BJ (cell line): ENCODE measurements around the gene TINAGL1. TPM values are rescaled to one million over a fixed set of nuclear protein-coding genes. Genes with fewer than 3 reads are reported as not detected.

Experiments
- CTCF ChIA-PET: fragments of 350-600 bp; formaldehyde crosslinking; extraction: SDS; loops from one replicate; lab custom pipeline; 2021; ENCODE audit warnings: antibody characterized with exemption, inconsistent platforms; lab: Yijun Ruan, JAX
- POLR2A ChIA-PET: fragments of 300-600 bp; sonication (Branson Sonifier 250); formaldehyde crosslinking; extraction: SDS; loops from one replicate; lab custom pipeline; 2021; ENCODE audit warnings: antibody characterized with exemption; lab: Charles Lee
- DNase-seq: peaks from one replicate; pipeline ENCODE4 v3.0.0-alpha.2; 2011; ENCODE audit warnings: low read depth
- H3K27me3 ChIP-seq: 2 replicates; pipeline ENCODE4 v1.6.0; 2011; ENCODE audit warnings: low read length; ENCODE audit not compliant: control insufficient read depth, insufficient read depth
- H3K36me3 ChIP-seq: 2 replicates; pipeline ENCODE4 v1.5.1; 2011; ENCODE audit warnings: low read length; ENCODE audit not compliant: control insufficient read depth, insufficient read depth
- H3K4me3 ChIP-seq: 2 replicates; pipeline ENCODE4 v1.5.1; 2011; ENCODE audit warnings: low read depth, mild to moderate bottlenecking, control low read depth, low read length
- polyA plus RNA-seq: library from polyadenylated mRNA; depleted of rRNA; stranded (reverse); fragments of >200 nt; gene quantifications from 2 replicates; pipeline ENCODE4 v1.2.3, GENCODE V29; 2011
- TF ChIP-seq, protein P1 (sequence below): IDR thresholded peaks from 2 replicates; pipeline ENCODE4 v1.5.1; 2011; ENCODE audit warnings: low read depth, mild to moderate bottlenecking, control low read depth, inconsistent platforms, low read length, moderate library complexity; ENCODE audit not compliant: insufficient read depth

TINAGL1 gene
- polyA plus RNA-seq, 1 experiment = 39.0 TPM

DNA sequence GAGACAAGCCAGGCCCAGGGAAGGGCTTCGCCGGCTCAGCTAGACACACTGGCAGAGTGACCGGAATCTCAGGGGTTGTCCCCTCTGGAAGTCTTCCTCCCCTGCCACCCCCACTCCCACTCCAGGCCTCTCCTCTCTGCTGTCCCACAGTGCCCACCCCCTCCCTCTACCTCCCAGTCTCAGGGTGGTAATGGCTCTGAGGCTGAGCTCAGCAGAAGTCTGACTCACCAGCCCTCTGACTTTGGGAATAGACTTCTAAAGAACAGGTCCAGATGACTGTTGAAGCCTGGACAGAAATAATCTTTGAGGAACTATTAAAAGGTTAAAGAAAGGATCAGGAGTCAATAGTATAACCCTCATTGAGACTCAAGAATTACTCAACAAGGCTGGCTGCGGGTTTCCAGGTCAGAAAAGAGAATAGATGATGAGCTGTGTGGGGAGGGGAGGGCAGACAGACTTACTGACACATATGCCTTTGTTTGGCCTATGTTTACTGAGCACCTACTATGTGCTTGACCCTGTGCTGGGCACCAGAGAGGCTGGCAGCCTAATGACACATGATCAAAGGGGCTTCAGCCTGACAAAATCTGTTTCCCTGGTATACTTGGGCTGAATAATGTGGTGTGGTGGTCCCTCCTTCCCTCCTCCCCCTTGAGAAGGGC, 49.4 kb downstream of the TINAGL1 start:
- TF ChIP-seq, protein P1, sequence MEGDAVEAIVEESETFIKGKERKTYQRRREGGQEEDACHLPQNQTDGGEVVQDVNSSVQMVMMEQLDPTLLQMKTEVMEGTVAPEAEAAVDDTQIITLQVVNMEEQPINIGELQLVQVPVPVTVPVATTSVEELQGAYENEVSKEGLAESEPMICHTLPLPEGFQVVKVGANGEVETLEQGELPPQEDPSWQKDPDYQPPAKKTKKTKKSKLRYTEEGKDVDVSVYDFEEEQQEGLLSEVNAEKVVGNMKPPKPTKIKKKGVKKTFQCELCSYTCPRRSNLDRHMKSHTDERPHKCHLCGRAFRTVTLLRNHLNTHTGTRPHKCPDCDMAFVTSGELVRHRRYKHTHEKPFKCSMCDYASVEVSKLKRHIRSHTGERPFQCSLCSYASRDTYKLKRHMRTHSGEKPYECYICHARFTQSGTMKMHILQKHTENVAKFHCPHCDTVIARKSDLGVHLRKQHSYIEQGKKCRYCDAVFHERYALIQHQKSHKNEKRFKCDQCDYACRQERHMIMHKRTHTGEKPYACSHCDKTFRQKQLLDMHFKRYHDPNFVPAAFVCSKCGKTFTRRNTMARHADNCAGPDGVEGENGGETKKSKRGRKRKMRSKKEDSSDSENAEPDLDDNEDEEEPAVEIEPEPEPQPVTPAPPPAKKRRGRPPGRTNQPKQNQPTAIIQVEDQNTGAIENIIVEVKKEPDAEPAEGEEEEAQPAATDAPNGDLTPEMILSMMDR = no peak
- ChIA-PET CTCF (interaction anchor here (0.5 to 1.5 kb wide), 5 partner anchors 9 to 345 kb away, joined by 3 to 4 read pairs (median 3); no protein-coding TSS in a partner anchor), POLR2A (no interaction called here)
- Histone ChIP-seq H3K36me3 (peaks cover 19% of the 10 kb centered on the region), H3K4me3 (no peak overlapping the region), H3K27me3 (no peaks in the 10 kb centered on the region)
- DNase-seq = no peak

DNA sequence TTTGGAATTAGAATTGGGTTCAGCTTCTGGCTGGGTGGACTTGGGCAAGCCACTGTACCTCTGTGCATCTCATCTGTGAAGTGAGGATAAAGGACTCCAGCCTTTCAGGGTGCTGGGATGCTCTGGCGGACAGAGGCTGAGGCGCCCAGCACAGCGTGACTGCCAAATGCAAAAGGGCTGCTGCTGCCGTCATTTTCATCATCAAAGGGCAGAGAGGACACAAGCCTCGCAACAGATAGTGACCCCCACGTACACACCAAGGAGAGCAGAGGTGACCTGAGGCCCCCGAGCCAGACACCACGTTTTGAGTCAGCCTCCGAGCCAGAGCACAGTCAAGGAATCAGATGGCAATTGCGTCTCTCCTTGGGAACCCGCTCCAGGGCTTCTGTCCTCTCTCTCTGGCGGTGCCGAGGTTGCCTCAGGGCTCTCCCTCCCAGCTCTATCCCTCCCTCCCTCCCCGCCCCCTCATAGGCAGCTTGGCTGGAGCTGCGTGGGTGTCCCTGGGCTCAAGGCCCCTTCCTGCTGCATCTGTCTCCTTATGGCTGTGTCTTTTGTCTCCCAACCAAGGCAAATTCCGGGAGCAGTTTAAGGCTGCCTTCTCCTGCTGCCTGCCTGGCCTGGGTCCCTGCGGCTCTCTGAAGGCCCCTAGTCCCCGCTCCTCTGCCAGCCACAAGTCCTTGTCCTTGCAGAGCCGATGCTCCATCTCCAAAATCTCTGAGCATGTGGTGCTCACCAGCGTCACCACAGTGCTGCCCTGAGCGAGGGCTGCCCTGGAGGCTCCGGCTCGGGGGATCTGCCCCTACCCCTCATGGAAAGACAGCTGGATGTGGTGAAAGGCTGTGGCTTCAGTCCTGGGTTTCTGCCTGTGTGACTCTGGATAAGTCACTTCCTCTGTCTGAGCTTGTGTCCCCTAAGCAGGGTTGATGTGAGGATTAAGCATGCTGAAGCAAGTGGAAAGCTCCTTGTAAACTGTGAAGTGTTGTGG, 50.2 kb downstream of the TINAGL1 start:
- H3K27me3 ChIP-seq = no peaks in the 10 kb centered on the region
- ChIA-PET POLR2A (no interaction called here), CTCF (interaction anchor here (0.5 to 5.6 kb wide), 7 partner anchors 8 to 344 kb away, joined by 3 to 29 read pairs (median 4); no protein-coding TSS in a partner anchor)
- no peak overlapping the region for H3K4me3 ChIP-seq
- TF ChIP-seq, protein P1 = no peak
- H3K36me3 ChIP-seq = peaks cover 21% of the 10 kb centered on the region
- no peak for DNase-seq

DNA sequence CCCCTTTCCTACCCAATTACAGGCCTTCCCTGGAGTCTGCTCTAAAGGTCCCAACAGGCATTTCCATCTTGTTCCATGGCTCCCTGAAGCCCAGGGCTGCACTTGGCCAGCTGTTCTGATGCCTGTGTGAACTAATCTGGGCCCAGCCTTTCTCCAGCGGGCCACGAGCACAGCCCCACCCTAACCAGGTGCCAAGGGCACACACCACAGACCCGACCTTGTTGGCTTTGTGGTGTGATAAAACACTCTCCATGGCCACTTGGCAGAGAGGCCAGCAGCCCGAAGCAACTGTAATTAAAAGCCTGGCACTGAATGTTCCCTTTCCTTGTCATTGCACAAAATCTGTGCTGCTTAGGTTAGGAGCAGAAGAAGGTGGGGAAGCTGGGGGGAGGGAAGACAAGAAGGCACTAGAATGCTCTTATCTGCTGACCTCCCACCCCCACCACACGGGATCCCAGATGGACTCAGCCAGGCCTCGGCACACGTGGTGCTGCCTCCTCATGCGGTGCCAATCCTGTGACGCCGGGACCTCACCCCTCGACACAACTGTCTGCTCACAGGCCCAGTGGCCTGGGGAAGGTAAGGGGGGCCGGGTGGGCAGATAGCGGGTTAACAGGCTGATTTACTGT, 51.1 kb downstream of the TINAGL1 start:
- TF ChIP-seq, protein P1 = no peak
- H3K36me3 ChIP-seq = peaks cover 29% of the 10 kb centered on the region
- ChIA-PET CTCF (interaction anchor here (0.6 to 5.6 kb wide), 3 partner anchors 9 to 211 kb away, joined by 3 to 29 read pairs (median 6); no protein-coding TSS in a partner anchor), POLR2A (no interaction called here)
- DNase-seq = no peak
- H3K4me3 ChIP-seq = no peak overlapping the region
- H3K27me3 ChIP-seq = no peaks in the 10 kb centered on the region

DNA sequence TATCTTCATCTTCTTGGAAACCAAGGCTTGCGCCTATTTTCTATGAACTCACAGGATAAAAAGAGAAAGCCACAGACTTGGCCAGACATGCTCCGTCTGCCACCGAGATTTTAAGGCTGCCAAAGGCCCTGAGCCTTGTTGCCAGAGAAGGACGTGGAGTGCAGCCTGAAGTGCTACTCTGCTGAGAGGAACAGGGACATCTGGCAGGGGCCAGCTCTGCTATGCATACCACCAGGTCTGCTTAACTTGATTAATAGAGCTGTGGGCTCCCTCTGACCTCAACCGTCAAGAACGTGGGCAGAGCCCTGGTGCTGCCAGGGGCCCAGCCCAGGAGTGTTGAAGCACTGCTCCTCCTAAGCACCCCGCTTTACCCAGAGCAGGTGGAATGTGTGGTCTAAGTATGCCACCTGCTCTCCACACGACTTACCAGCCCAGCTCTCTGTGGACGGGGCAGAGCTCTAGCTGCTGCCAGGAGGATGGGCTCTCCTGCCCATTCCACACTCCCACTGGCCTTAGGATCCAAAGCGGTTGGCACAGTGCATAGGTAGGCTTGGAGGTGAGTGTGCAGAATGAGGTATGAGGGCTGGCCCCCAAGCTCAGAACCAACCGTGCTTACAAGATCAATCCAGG, 51.7 kb downstream of the TINAGL1 start:
- TF ChIP-seq, protein P1 = no peak
- Histone ChIP-seq H3K36me3 (peaks cover 32% of the 10 kb centered on the region), H3K27me3 (no peaks in the 10 kb centered on the region), H3K4me3 (no peak overlapping the region)
- CTCF ChIA-PET = interaction anchor here (1.3 to 5.6 kb wide), 3 partner anchors 9 to 12 kb away, joined by 6 to 29 read pairs (median 6); no protein-coding TSS in a partner anchor
- DNase-seq = no peak
- POLR2A ChIA-PET = no interaction called here
